ENCODE measurements around the gene TRIM56.
A peak's percentile ranks its signal among the peaks of the same experiment; 100 is the strongest.

Gene TRIM56

GRCh38 chr7:101138213-101138870, 53.1 kb downstream of the TRIM56 start:
- H3K27me3 ChIP-seq (replicated peaks; ENCODE audit: control insufficient read depth, insufficient read depth, low read length) = no peaks in the 10 kb centered on the region
- H3K9ac ChIP-seq (ENCODE audit: low read length) = peak overlapping the region; percentile 78
- peaks cover 30% of the 10 kb centered on the region for H3K4me1 ChIP-seq (ENCODE audit: control insufficient read depth, insufficient read depth, low read length)
- no peaks in the 10 kb centered on the region for H3K9me3 ChIP-seq (ENCODE audit: control insufficient read depth, low read length)
- peak overlapping the region; percentile 46 for H3K4me3 ChIP-seq (ENCODE audit: low read length)
- peak; percentile 95 for DNase-seq (ENCODE audit: low read depth)
- peaks cover 41% of the 10 kb centered on the region for H3K36me3 ChIP-seq (ENCODE audit: control insufficient read depth, insufficient read depth, low read length, severe bottlenecking)

GRCh38 chr7:101140339-101140699, 55.0 kb downstream of the TRIM56 start:
- Histone ChIP-seq H3K4me1 (ENCODE audit: control insufficient read depth, insufficient read depth, low read length) (peaks cover 22% of the 10 kb centered on the region), H3K27me3 (replicated peaks; ENCODE audit: control insufficient read depth, insufficient read depth, low read length) (no peaks in the 10 kb centered on the region), H3K4me3 (ENCODE audit: low read length) (no peak overlapping the region), H3K9me3 (ENCODE audit: control insufficient read depth, low read length) (no peaks in the 10 kb centered on the region), H3K9ac (ENCODE audit: low read length) (no peak overlapping the region), H3K36me3 (ENCODE audit: control insufficient read depth, insufficient read depth, low read length, severe bottlenecking) (peaks cover 26% of the 10 kb centered on the region)
- DNase-seq (ENCODE audit: low read depth) = peak; percentile 36

GRCh38 chr7:101140746-101141382, 55.6 kb downstream of the TRIM56 start:
- Histone ChIP-seq H3K9ac (ENCODE audit: low read length) (no peak overlapping the region), H3K27me3 (replicated peaks; ENCODE audit: control insufficient read depth, insufficient read depth, low read length) (peaks cover under 1% of the 10 kb centered on the region), H3K36me3 (ENCODE audit: control insufficient read depth, insufficient read depth, low read length, severe bottlenecking) (peaks cover 21% of the 10 kb centered on the region), H3K4me3 (ENCODE audit: low read length) (no peak overlapping the region), H3K4me1 (ENCODE audit: control insufficient read depth, insufficient read depth, low read length) (peaks cover 22% of the 10 kb centered on the region), H3K9me3 (ENCODE audit: control insufficient read depth, low read length) (no peaks in the 10 kb centered on the region)
- no peak for DNase-seq (ENCODE audit: low read depth)

All from adipocyte (in vitro differentiated cells).